ENCODE results near the gene CISD2.
"Not testable (repeated sequence)": the region's sequence is repeated elsewhere in the genome, so short reads cannot be mapped to it uniquely, and the experiment has no call there.

The CISD2 gene

DNA sequence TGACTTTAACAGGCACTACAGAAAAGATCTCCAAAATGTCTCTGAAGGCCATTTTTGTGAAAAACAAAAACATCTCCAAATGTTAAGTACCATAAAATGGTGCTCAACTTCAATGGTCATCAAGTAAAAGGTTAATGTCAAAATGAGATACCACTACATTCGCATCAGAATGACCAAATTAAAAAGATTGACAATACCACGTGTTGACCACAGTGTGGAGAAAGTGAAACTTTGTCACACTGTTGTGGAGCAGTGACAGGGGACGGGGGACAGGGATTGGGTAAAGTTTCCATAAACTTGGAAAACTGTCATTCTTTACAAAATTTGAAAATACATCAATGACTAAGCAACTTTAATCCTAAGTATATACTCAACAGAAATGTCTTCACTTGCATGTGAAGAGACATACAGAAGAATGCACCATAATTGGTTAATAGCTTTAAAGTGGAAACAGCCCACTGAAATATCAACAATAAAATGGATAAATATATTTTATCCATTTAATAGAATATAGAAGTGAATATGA is 19.1 kb upstream of the CISD2 start:
- no peak for DNase-seq (ENCODE audit: low spot score)

DNA sequence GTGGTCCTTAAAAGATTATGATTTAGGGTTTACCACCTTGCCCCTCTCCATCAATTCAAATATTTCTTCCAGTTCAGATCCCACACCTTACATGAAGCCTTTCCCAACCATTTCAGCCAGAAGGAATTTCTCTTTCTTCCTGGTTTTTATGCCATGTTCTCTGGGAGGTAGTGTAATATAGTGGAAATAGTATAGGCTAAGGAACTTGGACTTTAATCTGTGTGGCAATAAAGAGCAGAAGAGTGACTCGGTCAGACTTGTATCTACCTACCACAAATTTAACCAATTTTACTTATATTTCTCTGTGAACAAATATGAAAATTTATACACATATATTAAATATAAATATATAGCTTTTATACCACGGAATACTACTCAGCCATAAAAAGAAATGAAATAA is 18.4 kb upstream of the CISD2 start:
- no peak for DNase-seq (ENCODE audit: low spot score)

DNA sequence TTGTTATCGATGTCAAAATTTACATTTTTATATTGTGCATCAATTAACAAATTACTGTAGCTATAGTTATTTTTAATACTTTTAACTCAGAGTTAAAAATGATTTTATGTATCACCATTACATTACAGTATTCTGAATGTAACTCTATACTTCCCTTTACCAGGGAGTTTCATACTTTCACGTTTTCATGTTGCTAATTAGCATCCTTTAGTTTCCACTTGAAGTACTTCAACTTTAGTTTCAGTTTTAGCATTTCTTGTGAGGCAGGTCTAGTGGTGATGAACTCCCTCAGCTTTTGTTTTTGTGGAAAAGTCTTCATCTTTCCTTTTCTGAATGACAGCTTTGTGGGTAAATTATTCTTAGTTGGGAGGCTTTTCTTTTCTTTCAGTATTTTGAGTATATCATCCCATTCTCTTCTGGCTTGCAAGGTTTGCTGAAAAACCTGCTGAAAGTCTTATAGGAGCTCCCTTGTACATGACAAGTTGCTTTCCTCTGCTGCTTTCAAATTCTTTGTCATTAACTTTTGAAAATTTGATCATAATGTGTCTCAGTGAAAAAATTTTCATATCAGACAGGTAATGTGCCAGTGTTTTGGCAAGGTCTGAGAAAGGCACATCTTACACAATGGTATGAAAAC is 9.8 kb upstream of the CISD2 start:
- no peak for DNase-seq (ENCODE audit: low spot score)

DNA sequence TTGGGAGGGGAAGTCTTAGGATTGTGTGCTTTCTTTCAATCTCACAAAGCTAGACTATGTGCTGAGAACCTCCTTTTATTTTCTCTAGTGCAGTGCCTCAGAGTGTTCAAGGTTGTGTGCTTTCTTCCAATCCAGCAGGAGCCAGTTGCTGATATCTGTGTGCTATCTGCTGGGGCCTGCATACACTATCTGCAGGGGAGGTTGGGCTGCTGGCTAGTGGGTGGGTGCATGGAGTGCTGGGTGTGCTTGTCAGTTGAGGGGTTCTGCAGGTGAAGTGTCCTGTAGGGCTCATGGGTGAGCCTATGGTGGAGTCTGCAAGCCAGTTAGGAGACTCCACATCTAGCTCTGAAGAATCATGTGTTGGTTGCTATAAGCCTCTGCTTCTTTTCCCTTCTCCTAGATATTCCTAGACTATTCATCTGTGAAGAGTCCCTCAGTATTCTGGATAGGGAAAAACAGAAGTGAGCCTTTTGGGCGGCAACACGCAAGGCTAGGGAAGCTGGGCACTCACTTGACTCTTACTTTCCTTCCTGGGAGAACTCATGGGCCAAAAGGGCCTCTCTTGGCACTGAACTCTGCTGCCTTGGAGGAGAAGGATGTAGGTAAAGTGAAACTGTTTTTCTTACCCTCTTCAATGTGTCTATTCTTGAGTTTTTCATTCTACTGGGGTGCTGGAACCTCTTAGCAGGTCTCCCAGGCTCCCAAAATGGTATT is 8.0 kb upstream of the CISD2 start:
- DNase-seq (ENCODE audit: low spot score), result no peak

DNA sequence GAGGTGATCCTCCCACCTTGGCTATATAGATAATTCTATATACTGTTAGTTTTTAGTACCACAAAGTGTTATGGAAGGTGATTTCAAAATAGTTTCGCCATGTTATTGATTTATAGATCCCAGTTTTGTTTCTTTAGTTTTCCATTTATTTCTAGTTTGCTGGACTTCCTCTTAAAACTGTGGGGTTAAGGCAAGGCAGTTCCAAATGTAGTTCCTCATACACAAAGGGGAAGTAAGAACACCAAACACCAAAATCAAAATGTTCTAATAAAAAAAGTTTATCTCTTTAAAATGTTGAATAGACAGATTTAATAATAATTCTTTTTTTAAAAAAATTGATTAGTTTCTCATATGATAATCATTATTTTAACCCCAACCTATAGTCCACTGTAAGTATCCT is 6.8 kb upstream of the CISD2 start:
- no peak for DNase-seq (ENCODE audit: low spot score)

DNA sequence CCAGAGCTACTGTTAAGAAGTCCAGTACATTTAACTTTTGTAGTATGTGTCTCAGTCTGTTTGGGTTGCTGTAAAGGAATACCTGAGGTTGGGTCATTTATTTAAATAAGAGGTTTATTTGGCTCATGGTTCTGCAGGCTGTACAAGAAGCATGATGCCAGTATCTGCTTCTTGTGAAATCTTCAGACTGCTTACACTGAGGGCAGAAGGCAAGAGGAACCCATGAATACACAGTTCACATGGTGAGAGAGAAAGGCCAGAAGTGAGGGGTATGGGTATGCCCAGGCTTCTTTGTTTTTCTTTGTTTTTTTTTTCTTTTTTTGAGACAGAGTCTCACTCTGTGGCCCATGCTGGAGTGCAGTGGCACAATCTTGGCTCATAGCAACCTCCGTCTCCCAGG is 6.0 kb upstream of the CISD2 start:
- no peak for DNase-seq (ENCODE audit: low spot score)

DNA sequence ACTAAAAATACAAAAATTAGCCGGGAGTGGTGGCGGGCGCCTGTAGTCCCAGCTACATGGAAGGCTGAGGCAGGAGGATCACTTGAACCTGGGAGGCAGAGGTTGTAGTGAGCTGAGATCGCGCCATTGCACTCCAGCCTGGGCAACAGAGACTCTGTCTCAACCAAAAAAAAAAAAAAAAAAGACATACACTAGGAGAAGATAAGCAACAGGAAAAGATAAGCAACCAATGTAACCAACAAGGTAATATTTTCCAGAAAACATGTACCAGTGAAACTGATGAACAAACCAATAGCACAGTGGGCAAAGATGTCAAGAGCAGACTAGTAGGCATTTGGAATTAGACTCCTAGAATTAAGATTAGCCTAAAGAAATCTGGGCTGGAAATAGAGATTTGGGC is 3.5 kb upstream of the CISD2 start:
- not testable (repeated sequence) for DNase-seq (ENCODE audit: low spot score)

DNA sequence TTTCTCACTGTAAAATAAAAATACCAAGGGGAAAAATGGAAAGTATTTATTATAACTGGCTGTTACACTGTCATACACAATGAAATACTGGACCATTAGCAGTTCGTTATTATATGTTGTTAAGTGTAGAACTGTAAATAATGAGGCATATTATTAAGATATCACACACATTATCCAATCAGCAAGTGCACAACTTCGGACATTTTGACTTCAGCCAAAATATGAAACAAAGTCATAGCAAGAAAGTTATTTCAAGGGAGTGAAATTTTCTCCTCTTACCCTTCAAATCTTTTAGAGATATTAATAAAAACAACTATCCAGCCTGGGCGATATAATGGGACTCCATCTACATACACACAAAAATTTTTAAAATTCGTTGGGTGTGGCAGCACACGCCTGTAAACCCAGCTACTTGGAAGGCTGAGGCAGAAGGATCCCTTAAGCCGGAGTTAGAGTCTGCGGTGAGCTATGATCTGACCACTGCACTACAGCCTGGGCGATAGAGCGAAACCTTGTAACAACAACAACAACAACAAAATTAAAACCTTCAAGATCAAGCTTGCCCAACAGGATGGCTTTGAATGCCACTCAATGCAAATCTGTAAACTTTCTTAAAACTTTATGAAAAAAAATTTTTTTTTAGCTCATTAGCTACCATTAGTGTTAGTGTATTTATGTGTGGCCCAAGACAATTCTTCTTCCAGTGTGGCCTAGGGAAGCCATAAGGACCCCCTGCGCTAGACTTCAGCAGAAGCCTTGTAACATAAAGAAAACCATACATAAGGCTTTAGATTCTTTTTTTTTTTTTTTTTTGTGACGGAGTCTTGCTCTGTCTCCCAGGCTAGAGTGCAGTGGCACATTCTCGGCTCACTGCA is 1.3 kb upstream of the CISD2 start:
- no peak for DNase-seq (ENCODE audit: low spot score)

DNA sequence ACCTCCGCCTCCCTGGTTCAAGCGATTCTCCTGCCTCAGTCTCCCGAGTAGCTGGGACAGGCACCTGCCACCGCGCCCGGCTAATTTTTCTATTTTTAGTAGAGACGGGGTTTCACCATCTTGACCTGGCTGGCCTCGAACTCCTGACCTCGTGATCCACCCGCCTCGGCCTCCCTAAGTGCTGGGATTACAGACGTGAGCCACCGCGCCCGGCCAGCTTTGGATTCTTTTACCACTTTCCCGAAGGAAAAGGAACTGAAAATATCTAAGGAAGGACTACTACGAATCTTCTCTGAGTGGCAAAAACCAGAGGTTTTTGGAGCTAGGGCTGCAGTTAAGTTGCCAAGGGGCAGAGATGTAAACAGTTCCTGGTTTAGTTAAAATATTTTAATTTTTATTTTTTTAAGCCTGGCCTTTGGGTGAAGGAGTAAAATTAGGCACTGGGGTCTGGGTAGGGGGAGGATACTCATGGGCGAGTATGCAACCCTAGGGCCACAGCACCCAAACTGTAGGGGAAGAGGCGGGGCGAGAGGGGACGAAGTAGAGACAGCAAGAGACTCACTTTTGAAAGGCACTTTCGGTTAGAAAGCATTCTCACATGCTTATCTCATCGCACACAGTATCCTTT is 525 bp upstream of the CISD2 start:
- no peak for DNase-seq (ENCODE audit: low spot score)

DNA sequence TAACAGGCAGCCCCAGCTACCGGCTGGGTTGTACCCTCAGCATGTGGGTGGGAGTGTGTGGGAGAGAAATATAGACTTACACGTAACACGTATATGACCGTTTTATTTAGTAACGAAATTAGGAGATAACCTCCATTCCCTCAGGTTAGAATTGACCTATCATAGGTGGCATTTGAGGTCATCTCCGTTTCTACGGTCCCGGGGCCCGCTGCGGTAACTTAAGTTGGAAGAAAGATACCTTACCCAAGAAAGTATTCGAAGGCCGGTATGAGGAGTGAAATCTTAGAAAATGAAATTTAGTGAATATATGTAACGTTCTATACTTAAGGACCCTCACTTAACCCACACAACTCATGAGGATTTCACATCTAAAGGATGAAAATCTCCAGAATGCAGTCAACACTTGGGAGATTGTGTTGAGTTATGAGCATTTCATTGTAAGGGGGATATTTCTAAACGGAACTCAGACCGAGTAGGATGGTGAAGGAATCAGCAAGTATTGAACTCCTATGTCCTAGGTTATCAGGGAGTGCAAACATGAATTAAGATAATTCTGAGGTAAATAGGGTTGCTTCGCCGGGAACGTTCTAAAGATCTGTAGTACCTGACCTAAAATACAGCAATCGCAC is 891 bp downstream of the CISD2 start:
- DNase-seq (ENCODE audit: low spot score), result peak; percentile 9

DNA sequence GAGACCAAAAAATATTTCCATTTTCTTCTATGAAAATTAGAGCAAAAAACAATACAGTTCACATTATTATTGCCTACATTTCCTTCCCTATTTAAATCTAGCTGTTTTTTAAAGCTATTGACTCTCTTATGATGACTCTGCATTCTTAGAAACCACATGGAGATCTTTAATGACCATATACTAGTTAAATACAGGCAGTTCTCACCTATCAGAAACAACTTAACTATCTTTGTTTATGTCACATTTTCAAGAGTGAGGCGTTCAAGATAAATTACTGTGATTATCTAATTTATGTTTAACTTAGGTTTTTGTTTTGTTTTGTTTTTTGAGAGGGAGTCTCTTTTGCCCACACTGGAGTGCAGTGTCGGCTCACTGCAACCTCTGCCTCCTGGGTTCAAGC is 3.0 kb downstream of the CISD2 start:
- no peak for DNase-seq (ENCODE audit: low spot score)

DNA sequence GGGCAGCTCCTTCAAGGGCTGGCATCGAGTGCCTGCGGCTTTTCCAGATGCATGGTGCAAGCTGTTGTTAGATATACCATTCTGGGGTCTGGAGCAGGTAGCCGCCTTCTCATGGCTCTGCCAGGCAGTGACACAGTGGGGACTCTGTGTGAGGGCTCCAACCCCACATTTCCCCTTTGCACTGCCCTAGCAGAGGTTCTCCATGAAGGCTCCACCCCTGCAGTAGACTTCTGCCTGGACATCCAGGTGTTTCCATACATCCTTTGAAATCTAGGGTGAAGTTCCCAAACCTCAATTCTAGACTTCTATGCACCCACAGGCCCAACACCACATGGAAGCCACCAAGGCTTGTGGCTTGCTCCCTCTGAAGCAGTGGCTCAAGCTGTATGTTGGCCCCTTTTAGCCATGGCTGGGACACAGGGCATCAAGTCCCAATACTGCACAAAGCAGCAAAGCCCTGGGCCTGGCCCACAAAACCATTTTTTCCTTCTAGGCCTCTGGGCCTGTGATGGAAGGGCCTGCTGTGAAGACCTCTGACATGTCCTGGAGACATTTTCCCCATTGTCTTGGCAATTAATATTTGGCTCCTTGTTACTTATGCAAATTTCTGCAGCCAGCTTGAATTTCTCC is 8.8 kb downstream of the CISD2 start:
- not testable (repeated sequence) for DNase-seq (ENCODE audit: low spot score)

DNA sequence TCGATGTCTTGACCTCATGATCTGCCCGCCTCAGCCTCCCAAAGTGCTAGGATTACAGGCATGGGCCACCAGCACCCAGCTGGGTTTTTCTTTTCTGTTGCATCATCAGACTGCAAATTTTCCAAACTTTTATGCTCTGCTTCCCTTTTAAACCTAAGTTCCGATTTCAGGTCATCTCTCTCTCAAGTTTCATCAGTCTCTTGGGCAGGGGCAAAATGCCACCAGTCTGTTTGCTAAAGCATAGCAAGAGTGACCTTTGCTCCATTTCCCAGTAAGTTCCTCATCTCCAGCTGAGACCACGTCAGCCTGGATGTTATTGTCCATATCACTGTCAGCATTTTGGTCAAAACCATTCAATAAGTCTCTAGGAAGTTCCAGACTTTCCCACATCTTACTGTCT is 9.6 kb downstream of the CISD2 start:
- not testable (repeated sequence) for DNase-seq (ENCODE audit: low spot score)

DNA sequence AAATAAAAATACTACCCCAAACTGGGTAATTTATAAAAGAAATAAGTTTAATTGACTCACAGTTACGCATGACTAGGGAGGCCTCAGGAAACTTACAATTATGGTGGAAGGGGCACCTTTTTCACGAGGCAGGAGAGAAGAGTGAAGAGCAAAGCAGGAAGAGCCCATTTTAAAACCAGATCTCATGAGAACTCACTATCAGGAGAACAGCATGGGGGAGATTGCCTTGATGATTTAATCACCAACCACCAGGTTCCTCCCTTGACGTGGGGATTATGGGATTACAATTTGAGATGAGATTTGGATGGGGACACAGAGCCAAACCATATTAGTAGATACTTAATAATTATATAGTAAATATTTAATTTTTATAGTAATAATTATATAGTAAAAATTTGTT is 10.1 kb downstream of the CISD2 start:
- no peak for DNase-seq (ENCODE audit: low spot score)

DNA sequence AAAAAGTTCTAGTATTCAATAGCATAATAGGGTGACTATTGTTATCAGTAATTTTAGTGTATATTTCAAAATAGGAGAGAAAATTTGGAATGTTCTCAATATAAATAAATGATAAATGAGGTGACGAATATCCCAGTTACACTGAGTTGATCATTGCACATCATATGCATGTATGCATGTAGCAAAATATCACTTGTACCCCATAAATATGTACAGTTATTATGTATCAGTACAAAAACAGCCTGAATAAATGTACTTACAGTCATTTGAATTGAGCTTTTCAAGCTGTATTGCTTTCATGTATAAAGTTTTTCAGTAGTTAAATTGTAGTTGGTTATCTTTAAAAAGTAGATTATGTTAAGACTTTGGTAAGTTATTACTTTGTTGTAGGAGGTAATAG is 12.6 kb downstream of the CISD2 start:
- no peak for DNase-seq (ENCODE audit: low spot score)

DNA sequence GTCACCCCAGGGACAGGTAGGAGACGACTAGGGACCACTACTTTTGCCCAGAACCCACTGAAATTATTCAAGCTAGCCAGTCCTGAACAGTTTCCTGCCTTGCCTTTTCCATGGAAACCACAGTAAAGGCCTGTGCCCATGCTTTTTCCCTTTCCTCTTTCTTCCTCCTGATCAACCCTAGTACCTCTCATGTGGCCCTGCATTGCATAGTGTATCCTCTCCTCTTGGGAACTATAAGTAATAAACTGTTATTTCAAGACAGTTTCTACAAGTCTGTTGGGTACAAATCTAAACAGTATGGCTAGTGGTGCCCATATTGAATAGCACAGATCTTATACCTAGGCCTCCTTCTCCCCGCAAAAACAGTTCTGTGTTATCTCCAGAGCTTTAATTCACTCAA is 14.5 kb downstream of the CISD2 start:
- no peak for DNase-seq (ENCODE audit: low spot score)

DNA sequence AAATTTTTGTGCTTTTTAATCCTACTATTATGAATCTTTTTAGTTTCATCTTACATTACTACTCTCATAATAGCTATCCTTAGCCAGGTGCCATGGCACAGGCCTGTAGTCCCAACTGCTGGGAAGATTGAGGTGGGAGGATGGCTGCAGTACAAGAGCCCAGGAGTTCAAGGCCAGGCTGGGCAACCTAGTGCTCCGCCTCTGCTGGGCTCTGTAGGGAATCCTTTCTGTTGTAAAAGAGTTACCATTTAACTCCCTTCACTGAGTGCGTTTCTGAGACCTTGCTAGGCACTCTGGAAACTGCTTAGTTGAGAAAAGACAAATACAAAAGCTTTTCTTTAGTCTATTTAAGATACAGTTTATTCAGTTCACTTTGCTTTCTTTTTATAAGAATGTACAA is 19.8 kb downstream of the CISD2 start:
- DNase-seq (ENCODE audit: low spot score), result not testable (repeated sequence)

DNA sequence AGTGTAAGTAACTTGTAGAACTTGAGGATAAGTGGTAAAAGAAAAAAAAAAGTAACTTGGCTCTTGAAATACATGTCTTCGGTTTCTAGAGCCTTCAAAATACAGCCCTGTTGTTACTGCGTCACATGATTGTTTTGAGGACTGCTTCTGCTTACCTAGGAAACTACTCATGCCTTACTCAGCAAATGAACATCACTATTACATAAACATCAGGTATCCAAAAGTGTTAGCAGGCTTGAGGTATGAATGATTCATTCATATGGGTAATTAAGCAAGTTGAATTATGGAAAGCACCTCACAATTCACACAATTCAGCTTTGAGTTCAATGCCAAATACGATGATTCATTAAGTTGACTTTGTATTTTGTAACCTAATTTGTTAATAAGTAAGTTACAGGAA is 21.1 kb downstream of the CISD2 start:
- DNase-seq (ENCODE audit: low spot score), result not testable (repeated sequence)

DNA sequence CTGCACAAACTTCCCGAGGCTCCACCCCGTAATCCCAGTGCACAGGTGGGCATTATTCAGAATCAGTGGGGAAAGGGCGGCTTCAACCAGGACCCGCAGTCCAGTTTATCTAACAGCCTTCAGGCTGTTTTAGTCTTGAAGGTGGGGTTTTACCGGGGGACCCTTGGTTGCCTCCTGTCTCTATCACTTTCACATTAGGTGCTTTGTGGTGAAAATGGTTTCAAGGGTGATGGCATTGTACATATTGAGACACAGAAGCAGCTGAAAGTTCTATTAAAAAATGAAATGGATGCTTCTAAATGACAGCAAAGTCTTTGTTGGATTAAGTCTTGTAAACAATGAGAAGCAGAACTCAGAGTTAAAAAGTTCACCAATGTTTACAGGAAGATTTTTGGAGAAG is 27.8 kb downstream of the CISD2 start:
- not testable (repeated sequence) for DNase-seq (ENCODE audit: low spot score)

DNA sequence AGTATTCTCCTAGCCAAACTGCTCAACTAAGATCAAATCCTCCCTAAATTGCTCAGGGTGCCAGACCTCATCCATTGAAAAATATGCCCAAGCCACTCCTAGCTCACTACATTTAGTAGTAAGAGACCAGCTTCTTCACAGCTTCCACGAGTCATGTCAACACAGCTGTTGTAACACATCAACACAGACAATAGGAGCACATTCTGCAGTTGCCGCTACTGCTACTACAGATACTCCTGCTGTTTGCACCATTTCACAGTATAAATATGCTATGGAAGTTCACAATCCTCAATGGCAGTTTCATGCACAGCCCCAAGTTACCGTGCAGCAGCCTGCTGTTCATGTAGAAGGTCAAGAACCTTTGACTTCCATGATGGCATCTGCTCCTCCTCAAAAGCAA is 28.8 kb downstream of the CISD2 start:
- not testable (repeated sequence) for DNase-seq (ENCODE audit: low spot score)

DNA sequence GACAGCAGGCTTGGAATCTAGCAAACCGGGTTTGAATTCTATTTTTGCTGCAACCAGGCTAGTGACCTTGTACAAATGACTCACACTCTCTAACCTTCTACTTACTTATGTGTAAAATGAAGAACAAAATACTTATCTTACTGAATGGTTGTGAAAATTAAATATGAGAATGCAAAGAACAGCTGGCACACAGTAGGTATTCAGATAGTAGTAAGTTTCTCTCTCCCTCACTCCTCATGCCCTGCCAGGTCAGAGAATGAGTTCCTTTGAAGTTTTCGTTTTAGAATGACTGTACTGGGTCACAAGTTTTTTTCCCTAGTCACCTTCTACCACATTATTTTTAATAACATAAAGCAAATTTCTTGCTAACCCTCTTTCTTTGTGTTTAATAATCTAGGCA is 33.0 kb downstream of the CISD2 start:
- DNase-seq (ENCODE audit: low spot score), result no peak

Measured in COLO829 (cell line).